Bone marrow (tissue), 2 donors: ENCODE results near the gene CMC2.

ENCODE experiments used
- DNase-seq, 2 donors: peaks; one replicate each; lab custom pipeline; 2025; lab: John Stamatoyannopoulos, UW

The CMC2 gene

GRCh38 chr16:80973991-80974390 is 32.7 kb downstream of the CMC2 start:
- DNase-seq, result no peak

GRCh38 chr16:80972611-80973010 is 34.1 kb downstream of the CMC2 start:
- DNase-seq, result no peak

GRCh38 chr16:80971819-80972218 is 34.9 kb downstream of the CMC2 start:
- DNase-seq, result no peak

GRCh38 chr16:80969114-80969484 is 37.6 kb downstream of the CMC2 start:
- no peak for DNase-seq

GRCh38 chr16:80968386-80969113 is 38.1 kb downstream of the CMC2 start:
- DNase-seq, result no peak

- no peak for DNase-seq
Observed at GRCh38 chr16:80966617-80967016, 40.1 kb downstream of the CMC2 start.

GRCh38 chr16:80964351-80964750 is 42.3 kb downstream of the CMC2 start:
- no peak for DNase-seq

- DNase-seq, result no peak
Observed at GRCh38 chr16:80962879-80963278, 43.8 kb downstream of the CMC2 start.

GRCh38 chr16:80958284-80958683 is 48.4 kb downstream of the CMC2 start:
- no peak for DNase-seq

GRCh38 chr16:80954985-80955384 is 51.7 kb downstream of the CMC2 start:
- no peak for DNase-seq

GRCh38 chr16:80948886-80949493 is 57.7 kb downstream of the CMC2 start:
- DNase-seq, result no peak

GRCh38 chr16:80947708-80948625 is 58.7 kb downstream of the CMC2 start:
- DNase-seq, result no peak

GRCh38 chr16:80947239-80947638 is 59.4 kb downstream of the CMC2 start:
- no peak for DNase-seq

GRCh38 chr16:80946481-80946880 is 60.2 kb downstream of the CMC2 start:
- DNase-seq, result no peak

- DNase-seq, result no peak
Observed at GRCh38 chr16:80940069-80940856, 66.4 kb downstream of the CMC2 start.

- no peak for DNase-seq
Observed at GRCh38 chr16:80938879-80939260, 67.8 kb downstream of the CMC2 start.

GRCh38 chr16:80938004-80938878 is 68.4 kb downstream of the CMC2 start:
- no peak for DNase-seq

- no peak for DNase-seq
Observed at GRCh38 chr16:80936410-80936809, 70.3 kb downstream of the CMC2 start.

GRCh38 chr16:80935691-80936090 is 71.0 kb downstream of the CMC2 start:
- no peak for DNase-seq

- DNase-seq, result no peak
Observed at GRCh38 chr16:80932708-80933095, 74.0 kb downstream of the CMC2 start.
